SK-N-MC (cell line): Measurements from ENCODE around the gene ESR1.

ENCODE experiments used
- DNase-seq: peaks from one replicate; pipeline ENCODE4 v3.0.0-alpha.2; 2011; ENCODE audit warnings: low read depth, low spot score
- H3K27ac ChIP-seq: fragments of 200-600 bp; sonication (generic); 2 replicates; pipeline ENCODE4 v1.5.1; 2016; ENCODE audit warnings: mixed run types
- H3K36me3 ChIP-seq: fragments of 200-600 bp; sonication (generic); 2 replicates; pipeline ENCODE4 v1.6.1; 2017; ENCODE audit warnings: antibody characterized with exemption, low read length, mixed read lengths; ENCODE audit not compliant: insufficient read depth
- H3K4me3 ChIP-seq: fragments of 200-600 bp; sonication (generic); 2 replicates; pipeline ENCODE4 v1.5.1; 2016
- H3K9ac ChIP-seq: fragments of 200-600 bp; sonication (generic); 2 replicates; pipeline ENCODE4 v1.8.0; 2017; ENCODE audit warnings: mixed run types, mixed read lengths; ENCODE audit not compliant: insufficient read length
- H3K9me3 ChIP-seq: fragments of 200-600 bp; sonication (generic); 2 replicates; pipeline ENCODE4 v1.6.1; 2017; ENCODE audit warnings: low read depth, mild to moderate bottlenecking, antibody characterized with exemption, low read length, moderate library complexity, mixed read lengths
- EZH2 ChIP-seq: fragments of 200-600 bp; sonication (generic); IDR thresholded peaks from one replicate; pipeline ENCODE4 v1.6.1; 2017; ENCODE audit warnings: antibody characterized with exemption
- FOXP2 ChIP-seq: optimal IDR thresholded peaks from 2 replicates; pipeline ENCODE3; 2011; ENCODE audit warnings: mild to moderate bottlenecking, moderate library complexity; ENCODE audit not compliant: insufficient read depth; ENCODE audit errors: extremely low read length, control extremely low read depth
- POLR2AphosphoS5 ChIP-seq: IDR thresholded peaks from 2 replicates; pipeline ENCODE4 v1.6.1; 2012; ENCODE audit warnings: mild to moderate bottlenecking, low read depth, low read length, borderline replicate concordance

ESR1 gene

GRCh38 chr6:152160346-152160745 lies 352.9 kb downstream of the ESR1 start:
- H3K27ac ChIP-seq: no peak overlapping the region
- no peak overlapping the region for H3K4me3 ChIP-seq
- no peak for DNase-seq
- TF ChIP-seq EZH2 (no peak), FOXP2 (no peak), POLR2AphosphoS5 (no peak)
- no peaks in the 10 kb centered on the region for H3K36me3 ChIP-seq
- H3K9ac ChIP-seq: no peak overlapping the region
- H3K9me3 ChIP-seq: no peaks in the 10 kb centered on the region

GRCh38 chr6:152161501-152161900 lies 354.0 kb downstream of the ESR1 start:
- H3K36me3 ChIP-seq: no peaks in the 10 kb centered on the region
- H3K27ac ChIP-seq: no peak overlapping the region
- no peaks in the 10 kb centered on the region for H3K9me3 ChIP-seq
- H3K4me3 ChIP-seq: no peak overlapping the region
- no peak overlapping the region for H3K9ac ChIP-seq
- TF ChIP-seq FOXP2 (no peak), POLR2AphosphoS5 (no peak), EZH2 (no peak)
- no peak for DNase-seq

GRCh38 chr6:152164957-152165356 lies 357.5 kb downstream of the ESR1 start:
- no peaks in the 10 kb centered on the region for H3K36me3 ChIP-seq
- no peak overlapping the region for H3K9ac ChIP-seq
- H3K9me3 ChIP-seq: no peaks in the 10 kb centered on the region
- H3K4me3 ChIP-seq: no peak overlapping the region
- no peak for TF ChIP-seq EZH2
- no peak for TF ChIP-seq FOXP2
- TF ChIP-seq POLR2AphosphoS5: no peak
- no peak for DNase-seq
- H3K27ac ChIP-seq: no peak overlapping the region

DNA sequence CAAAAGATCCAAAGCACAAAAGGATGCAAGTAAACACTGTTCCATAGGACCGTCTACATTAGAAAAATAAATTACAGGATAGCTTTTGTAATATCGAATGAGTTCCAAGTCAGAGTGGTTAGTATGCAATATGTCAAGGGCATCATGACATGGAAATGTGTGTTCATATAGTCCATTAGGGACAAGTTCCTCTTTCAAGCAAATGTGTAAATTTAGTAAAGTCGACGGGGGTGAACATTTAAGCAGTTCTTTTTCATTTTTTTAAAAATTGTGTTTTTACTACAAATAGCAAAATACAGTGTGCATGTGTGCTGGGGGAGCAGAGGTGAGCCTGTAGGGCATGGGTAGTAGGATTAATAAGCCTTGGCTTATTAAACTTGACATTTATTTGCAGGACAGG lies 359.0 kb downstream of the ESR1 start:
- no peak overlapping the region for H3K27ac ChIP-seq
- no peaks in the 10 kb centered on the region for H3K9me3 ChIP-seq
- no peak for TF ChIP-seq EZH2
- no peak for TF ChIP-seq POLR2AphosphoS5
- TF ChIP-seq FOXP2: no peak
- no peak for DNase-seq
- no peak overlapping the region for H3K4me3 ChIP-seq
- no peak overlapping the region for H3K9ac ChIP-seq
- no peaks in the 10 kb centered on the region for H3K36me3 ChIP-seq

DNA sequence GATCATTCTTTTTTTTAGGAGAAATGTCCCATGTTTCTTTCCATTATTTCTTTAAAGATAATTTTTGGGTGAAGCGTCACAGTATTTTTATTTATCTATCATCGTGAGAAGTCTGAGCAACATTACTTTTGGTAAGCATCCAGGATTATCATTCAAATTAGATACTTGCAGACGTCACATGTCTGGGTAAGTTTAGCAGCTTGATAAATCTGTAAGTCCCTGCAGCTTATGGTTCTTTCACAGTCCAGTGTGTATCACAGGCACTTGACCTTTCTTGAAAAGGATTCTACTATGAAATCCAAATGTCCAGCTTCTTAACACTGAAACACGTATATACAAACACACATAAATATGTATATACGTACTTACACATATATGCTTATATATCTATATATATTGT lies 359.4 kb downstream of the ESR1 start:
- Histone ChIP-seq H3K4me3 (no peak overlapping the region), H3K9ac (no peak overlapping the region), H3K27ac (no peak overlapping the region), H3K36me3 (no peaks in the 10 kb centered on the region), H3K9me3 (no peaks in the 10 kb centered on the region)
- DNase-seq: no peak
- no peak for TF ChIP-seq FOXP2
- no peak for TF ChIP-seq POLR2AphosphoS5
- no peak for TF ChIP-seq EZH2

- H3K36me3 ChIP-seq: no peaks in the 10 kb centered on the region
- H3K27ac ChIP-seq: no peak overlapping the region
- no peak for DNase-seq
- no peak overlapping the region for H3K9ac ChIP-seq
- TF ChIP-seq EZH2: no peak
- no peak for TF ChIP-seq FOXP2
- no peak for TF ChIP-seq POLR2AphosphoS5
- H3K9me3 ChIP-seq: no peaks in the 10 kb centered on the region
- H3K4me3 ChIP-seq: no peak overlapping the region
Observed at GRCh38 chr6:152167641-152168603, 360.4 kb downstream of the ESR1 start.

- H3K4me3 ChIP-seq: no peak overlapping the region
- no peaks in the 10 kb centered on the region for H3K36me3 ChIP-seq
- DNase-seq: no peak
- H3K27ac ChIP-seq: no peak overlapping the region
- no peak overlapping the region for H3K9ac ChIP-seq
- H3K9me3 ChIP-seq: no peaks in the 10 kb centered on the region
- TF ChIP-seq EZH2 (no peak), FOXP2 (no peak), POLR2AphosphoS5 (no peak)
Observed at GRCh38 chr6:152170313-152170701, 362.8 kb downstream of the ESR1 start.

GRCh38 chr6:152170702-152171667 lies 363.5 kb downstream of the ESR1 start:
- no peak for TF ChIP-seq FOXP2
- TF ChIP-seq EZH2: no peak
- TF ChIP-seq POLR2AphosphoS5: no peak
- no peak overlapping the region for H3K4me3 ChIP-seq
- no peak for DNase-seq
- H3K27ac ChIP-seq: no peak overlapping the region
- no peaks in the 10 kb centered on the region for H3K9me3 ChIP-seq
- H3K36me3 ChIP-seq: no peaks in the 10 kb centered on the region
- no peak overlapping the region for H3K9ac ChIP-seq
